ENCODE results near the gene REPS2.

Gene REPS2

DNA sequence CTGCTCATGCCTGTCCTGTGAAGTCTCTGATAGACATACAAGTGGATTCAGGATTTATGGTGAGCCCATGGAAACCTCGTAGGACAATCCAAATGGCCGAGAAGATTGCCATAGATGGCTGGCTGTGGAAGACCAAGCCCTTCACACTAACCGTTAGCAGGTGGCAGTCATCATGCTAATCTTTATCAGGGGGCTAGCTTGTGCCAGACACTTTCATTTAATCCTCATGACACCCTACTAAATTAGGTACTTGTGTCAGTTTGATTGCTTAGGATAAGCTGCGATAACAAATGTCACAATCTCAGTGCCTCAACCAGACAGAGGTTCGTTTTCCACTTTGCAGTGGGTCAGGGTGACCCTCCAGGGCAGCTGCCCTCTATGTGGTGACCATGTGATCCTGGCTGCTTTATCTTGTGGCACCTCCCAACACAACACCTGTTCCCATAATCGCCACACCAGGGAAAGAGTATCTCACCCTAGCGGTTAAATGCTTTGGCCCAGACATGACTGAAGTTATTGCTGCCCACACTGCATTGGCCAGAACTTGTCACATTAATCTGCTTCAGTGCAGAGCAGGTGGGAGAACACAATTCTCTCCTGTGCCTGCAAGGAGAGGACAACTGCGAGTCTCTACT lies 60.8 kb downstream of the REPS2 start:
- DNase-seq: no peak

DNA sequence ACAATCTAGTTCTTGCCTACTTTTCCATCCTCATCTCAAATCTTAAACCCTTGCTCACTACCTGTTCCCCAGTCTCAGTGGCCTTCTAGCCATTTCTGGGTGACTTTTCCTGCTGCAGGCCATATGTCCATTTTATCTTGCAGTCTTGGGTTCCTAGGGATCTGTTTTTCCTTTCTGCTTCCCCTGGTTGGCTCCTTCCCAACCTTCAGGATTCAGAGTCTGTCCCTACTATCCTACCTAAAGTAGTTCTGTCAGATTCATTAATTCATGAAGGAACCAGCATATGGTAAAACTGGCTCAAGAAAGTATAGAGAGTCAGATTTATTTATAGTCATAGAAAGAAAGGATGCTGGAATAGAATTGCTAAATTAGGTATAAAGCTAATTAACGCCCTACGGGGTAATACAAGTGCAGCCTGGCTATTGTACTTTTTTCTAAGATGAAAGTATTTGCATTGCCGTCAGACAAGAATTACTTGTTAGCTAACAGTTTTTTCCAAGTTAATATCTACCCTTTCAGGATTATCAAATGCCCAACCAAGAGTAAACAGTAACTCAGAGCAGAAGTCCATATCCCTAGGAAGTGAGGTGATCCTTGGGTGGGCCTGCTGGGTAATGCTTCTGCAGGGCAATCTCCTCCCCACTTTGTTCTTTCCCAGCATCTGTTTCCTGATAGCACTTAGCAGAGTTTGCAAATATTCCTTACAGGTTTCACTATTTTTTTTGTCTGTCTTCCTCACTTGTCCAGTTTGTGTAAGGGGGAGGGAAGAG lies 63.6 kb downstream of the REPS2 start:
- no peak for DNase-seq

DNA sequence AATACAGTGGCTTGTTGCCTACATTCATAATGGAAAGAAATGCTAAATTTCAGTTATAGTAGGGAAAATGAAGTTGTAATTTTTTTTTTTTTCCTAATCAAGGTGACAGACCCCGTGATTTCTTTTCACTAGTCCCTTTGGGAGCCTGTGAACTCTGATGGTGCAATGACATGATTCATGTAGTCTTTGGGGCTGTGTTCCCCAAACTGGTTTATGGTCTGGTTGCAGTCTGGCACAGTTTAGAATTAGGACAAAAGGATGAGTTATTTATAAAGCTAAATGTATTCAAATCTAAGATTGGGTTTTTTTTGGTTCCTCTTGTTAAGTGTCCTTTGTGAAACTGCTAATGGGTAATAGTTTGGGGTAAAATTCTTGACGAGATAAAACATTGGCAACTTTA lies 66.0 kb downstream of the REPS2 start:
- DNase-seq: no peak

GRCh38 chrX:17014216-17014615 lies 67.8 kb downstream of the REPS2 start:
- DNase-seq: no peak

GRCh38 chrX:17017134-17017533 lies 70.7 kb downstream of the REPS2 start:
- DNase-seq: no peak

DNA sequence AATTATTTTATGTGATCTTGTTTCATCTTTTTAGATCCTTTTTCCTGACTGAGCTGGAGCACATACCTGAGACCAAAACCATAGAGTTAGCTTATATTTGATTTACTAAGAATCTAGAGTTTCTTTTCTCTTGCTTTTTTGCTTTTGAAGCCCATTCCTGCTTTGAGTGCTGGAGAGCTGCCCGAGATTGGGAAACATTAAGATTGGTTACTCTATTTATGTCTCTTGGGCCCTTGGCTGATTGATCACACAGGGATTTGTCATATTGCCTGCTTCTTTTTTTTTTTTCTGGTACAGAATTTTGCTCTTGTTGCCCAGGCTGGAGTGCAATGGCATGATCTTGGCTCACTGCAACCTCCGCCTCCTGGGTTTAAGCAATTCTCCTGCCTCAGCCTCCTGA lies 73.9 kb downstream of the REPS2 start:
- DNase-seq: no peak

DNA sequence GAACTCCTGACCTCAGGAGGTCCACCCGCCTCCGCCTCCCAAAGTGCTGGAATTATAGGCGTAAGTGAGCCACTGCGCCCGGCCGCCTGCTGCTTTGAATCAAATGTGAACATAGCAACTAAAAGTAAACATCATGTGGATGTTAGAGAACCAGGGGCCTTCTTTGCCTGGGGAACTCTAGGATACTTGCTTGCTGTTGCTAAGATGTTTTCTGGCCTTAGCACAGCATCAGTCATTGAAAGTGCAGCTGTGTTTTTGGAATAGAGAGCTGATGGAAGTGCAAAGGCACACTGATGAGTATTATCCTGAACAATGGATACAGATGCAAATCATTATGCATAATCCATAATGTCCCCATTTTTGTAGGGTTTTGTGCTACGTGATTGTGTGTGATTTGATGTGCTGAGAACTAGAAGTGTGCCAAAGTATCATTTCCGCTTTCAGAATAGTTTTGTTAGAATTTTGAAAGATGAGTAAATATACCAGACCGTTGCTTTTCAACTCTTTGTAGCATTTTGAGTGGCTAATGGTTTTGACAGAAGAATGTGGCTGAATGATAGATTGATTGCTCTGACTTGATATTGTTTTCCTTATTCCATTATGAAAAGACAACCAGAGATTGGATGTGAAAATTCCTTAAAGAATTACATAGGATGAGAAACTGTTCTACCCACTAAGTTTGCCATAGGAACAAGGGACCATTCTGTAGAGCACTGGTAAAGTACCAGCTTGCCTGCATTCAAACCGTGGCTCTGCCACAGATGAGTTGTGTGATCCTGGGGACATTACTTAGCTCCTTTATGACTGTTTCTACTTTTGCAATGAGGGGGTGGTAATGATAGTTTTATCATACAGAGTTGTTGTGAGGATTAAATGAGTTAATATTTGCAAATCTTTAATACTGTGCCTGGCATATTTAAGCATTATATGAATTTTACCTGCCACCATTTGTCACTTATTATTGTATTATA lies 74.7 kb downstream of the REPS2 start:
- no peak for DNase-seq

- DNase-seq: no peak
Measured at GRCh38 chrX:17021851-17022604, 75.6 kb downstream of the REPS2 start.

DNA sequence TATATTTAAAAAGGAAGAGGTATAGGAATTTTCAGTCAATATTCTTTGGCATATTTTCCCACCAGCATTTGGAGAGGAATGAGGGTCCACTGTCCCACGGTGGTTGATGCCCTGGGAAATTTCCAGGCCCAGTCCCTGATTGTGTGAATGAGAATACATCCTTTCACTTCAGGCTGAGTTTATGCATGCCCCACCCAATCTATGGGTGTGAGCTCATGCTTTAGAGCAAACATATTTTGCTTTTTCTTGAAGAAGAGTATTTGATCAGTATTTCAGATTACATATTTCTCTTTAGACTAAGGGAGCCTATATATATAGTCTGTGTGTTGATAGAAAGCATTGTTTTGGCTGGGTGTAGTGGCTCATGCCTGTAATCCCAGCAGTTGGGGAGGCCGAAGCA lies 77.2 kb downstream of the REPS2 start:
- no peak for DNase-seq

GRCh38 chrX:17024886-17025285 lies 78.4 kb downstream of the REPS2 start:
- no peak for DNase-seq

DNA sequence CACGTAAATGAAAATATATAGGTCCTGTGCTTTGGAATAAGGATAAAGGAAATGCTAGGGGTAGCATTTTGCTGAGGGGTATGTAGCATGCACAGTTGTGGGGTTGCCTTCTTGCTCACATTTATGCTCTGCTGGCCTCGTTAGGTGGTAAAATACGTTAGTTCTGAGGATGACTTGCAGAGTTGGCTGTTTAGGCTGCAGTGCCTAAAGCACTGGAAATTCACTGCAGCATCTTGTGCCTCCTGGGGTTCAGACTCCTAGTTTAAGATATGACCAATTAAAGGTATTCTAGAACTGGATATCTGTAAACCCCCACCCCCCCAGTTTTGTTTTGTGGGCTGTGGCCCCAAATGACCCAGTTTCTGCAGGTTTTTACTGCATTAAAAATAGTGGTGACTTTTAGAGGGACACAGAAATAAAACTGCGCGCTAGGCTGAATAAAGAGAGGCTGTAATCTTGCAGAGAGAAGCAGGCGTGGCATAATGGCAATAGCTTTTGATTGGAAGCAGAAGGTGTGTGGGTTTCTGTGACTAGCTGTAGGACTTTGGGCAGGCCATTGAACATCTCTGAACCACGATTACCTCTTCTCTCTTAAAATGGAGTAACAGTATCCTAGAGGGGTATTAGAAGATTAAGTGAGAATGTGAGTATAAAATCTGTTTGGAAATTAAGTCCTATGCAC lies 79.3 kb downstream of the REPS2 start:
- no peak for DNase-seq

GRCh38 chrX:17027931-17028330 lies 81.5 kb downstream of the REPS2 start:
- DNase-seq: no peak

DNA sequence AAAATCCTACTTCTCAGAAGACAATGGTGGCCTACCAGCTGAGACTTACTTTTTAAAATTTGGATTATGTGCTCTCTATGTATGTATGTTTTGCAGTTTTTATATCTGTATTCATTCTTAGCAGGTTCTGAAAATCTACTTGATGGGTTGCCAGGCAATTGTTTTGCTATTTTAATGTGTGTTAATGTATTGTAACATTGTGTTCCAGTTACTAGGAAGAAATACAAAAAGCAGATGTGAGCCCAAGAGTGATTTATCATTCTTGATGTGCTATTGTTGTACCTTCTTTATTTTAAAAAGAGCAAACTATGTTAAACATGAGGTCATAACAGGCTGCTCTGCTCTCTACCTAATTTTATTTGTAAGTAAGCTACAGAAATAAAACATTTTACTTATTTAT lies 81.9 kb downstream of the REPS2 start:
- no peak for DNase-seq

DNA sequence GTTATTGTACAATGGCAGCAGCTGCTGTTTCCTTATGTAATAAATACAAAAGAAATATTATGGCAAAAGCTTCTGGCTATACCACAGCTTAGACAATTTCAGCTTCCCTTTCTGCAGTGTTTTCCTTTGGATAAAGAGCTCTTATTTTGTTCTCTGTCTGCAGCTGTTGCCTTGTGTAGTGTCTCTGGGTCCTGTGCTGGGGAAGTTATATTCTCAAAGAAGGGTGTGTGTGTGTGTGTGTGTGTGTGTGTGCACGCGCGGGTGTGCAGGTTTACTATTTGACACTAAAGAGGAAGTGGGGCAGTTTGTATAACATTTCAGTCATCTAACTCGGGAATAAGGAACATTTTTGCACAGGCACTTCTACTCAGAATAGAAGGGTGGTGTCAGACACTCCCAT lies 83.6 kb downstream of the REPS2 start:
- no peak for DNase-seq

GRCh38 chrX:17030580-17031270 lies 84.3 kb downstream of the REPS2 start:
- no peak for DNase-seq

GRCh38 chrX:17031827-17032226 lies 85.4 kb downstream of the REPS2 start:
- DNase-seq: no peak

- DNase-seq: no peak
Measured at GRCh38 chrX:17032351-17032750, 85.9 kb downstream of the REPS2 start.

- DNase-seq: no peak
Measured at GRCh38 chrX:17033225-17033624, 86.8 kb downstream of the REPS2 start.

- no peak for DNase-seq
Measured at GRCh38 chrX:17035111-17035510, 88.7 kb downstream of the REPS2 start.

DNA sequence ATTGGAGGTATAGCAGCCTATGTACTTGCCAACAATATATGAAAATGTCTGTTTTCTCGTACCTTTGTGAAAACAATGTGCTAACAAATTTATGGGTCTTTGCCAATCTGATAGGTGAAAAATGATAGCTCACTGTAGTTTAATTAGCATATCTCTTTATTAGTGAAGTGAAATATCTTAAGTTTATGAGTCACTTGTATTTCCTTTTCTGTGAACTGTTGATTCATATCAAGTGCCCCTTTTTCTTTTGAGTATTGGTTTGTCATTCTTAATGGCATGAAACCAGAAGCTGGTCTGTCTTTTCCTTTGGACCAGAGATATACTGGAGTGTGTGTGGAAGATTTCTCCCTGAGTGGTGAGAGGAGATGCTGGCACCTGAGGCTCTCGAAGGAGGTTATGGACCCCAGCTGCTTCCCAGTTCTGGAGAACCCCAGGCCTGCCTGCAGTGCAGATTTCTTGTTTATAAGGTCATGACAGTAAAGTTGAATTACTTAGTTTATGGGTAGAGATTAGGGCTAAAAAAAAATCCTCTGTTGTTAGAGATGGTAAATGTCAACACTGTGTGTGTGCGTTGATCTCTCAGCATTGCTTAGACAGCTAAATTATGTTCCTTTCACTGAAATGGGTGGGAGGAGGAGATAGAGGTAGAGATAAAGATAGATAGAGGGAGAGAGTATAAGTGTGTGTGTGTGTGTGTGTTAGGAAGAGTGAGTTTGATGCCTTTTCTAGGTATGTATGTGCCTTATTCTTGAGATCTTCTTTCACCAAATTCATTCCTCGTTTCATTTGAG lies 89.9 kb downstream of the REPS2 start:
- DNase-seq: no peak

- no peak for DNase-seq
Measured at GRCh38 chrX:17038277-17038676, 91.8 kb downstream of the REPS2 start.

Data from stimulated activated CD4-positive, alpha-beta T cell treated with anti-CD3 and anti-CD28 coated beads, Interleukin-2, amount 100 ng/mL, for 48 hours (primary cell).